GM19023 (cell line): Measurements from ENCODE around the gene C17orf50.

ENCODE experiments used
- ATAC-seq: cut with Tn5 transposase; IDR thresholded peaks from one replicate; pipeline ENCODE4 v1.9.1; 2021; ENCODE audit warnings: mild to moderate bottlenecking, moderate library complexity; ENCODE audit not compliant: unreplicated experiment

C17orf50 gene

DNA sequence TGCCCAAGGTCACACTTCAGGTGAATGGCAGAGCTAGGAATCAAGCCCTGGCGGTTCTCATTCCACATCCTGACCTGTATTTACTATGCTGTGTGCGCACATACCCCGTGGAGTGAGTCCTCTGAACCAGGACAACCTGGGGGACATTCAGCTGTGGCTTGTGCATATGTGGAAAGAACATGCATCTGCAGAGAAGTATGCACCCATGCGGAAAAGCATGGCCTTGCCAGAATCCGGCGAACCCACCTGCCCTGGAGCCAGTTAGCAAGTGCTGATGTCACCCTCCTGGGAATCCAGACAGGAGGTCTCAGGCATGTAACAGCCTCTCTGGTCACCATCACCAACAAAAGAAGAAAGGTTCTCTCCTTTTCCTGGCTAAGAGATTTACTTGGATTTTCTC, 27.3 kb upstream of the C17orf50 start:
- no peak for ATAC-seq

GRCh38 chr17:35734396-35734795, 26.3 kb upstream of the C17orf50 start:
- no peak for ATAC-seq

DNA sequence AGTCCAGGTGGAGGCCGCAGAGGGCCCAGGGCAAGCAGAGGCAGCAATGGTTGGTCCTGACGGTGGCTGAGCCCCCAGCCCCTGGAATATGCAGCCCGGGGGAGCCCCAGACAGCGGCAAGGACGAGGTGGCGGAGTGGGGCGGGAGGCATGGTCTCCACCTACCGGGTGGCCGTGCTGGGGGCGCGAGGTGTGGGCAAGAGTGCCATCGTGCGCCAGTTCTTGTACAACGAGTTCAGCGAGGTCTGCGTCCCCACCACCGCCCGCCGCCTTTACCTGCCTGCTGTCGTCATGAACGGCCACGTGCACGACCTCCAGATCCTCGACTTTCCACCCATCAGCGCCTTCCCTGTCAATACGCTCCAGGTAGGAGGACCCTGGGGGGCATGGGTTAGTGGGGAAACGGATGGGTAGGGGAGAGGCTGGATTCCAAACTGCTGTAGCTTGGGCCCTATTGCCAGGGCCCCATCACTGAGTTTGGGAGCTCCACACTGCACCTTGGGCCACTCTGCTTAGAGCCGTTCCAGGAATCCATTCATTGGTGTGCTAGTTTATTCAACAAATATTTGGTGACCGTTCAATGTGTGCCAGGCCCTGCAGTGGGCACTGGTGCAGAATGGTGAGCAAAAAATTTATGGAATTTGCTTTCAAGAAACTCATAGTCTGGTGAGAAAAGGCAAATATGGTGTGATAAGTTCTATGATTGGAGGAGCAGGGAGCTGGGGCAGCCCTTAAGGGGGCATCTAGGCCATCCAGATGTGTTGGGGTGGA, 25.5 kb upstream of the C17orf50 start:
- no peak for ATAC-seq

- ATAC-seq, result no peak
Measured at GRCh38 chr17:35736236-35736635, 24.5 kb upstream of the C17orf50 start.

DNA sequence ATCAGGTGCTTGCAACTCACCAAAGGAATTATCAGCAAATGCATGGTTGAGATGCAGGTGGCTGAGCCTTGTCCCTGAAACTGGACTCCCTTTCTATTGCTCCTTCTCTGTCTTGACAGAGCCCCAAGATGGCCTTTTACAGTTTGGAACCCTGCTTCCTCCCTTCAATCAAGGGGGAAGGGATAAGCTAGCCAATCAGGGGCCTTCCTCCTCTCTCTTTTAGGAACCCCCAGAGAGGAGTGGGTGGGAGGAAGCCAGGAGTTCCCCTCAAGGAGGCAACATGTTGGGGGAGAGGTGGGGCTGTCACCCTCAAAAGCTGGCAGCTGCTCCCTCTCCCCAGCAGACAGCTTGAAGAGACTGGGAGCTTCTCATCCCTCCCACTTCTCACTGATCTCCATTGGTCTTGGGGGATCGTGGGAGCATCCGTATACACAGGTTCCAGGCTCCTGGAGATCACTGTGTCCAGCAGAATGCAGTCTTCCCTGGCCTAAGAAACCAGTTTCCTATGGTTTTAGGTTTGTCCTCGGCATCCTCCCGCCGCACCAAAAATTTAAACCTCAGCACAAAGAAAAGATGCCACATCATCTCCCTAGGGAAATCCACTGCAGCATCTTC, 22.1 kb upstream of the C17orf50 start:
- ATAC-seq, result no peak

DNA sequence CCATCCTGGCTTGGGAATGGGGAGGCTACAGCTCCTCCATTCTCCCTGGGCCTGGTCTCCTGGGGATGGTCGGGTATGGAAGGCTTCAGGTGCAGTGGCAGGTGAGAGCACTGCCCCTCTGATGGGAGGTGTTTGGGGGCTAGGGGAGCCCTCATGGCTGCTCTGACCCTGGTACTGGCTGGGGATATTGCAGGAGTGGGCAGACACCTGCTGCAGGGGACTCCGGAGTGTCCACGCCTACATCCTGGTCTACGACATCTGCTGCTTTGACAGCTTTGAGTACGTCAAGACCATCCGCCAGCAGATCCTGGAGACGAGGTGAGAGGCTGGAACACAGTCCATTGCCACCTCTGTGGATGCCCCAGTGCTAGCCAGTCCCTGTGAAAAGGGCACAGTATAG, 20.5 kb upstream of the C17orf50 start:
- no peak for ATAC-seq

DNA sequence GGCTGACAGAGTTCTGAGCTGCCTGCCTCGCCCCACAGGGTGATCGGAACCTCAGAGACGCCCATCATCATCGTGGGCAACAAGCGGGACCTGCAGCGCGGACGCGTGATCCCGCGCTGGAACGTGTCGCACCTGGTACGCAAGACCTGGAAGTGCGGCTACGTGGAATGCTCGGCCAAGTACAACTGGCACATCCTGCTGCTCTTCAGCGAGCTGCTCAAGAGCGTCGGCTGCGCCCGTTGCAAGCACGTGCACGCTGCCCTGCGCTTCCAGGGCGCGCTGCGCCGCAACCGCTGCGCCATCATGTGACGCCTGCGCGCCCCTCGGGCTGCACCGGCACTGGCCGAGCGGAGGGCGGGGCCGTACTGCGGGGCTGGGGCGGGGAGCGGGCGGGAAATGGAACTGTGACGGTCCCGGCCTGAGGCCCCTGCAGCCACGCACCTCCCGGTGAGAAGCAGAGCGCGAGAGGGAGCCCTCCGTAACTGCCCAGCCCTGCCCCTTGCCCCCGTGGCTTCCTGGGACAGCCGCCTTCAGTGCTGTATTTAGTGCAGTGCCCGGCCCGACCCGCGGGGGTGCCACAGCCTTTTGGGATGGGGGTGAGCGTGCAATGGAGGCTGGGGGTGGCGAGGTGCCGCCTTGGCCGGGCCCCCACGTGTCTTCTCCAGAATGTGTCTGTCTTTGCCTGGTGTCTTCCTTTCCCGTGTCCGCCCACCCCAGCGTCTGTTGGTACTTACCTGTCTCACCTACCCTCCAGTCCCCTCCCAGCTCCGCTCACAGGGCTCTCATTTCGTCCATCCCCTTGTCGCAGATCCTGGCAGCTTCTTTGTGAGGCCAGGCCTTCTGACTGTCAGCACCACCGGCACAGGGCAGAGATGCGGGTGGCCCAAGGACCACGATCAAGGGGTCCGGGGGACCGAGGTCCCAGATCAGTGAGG, 19.4 kb upstream of the C17orf50 start:
- no peak for ATAC-seq

- no peak for ATAC-seq
Measured at GRCh38 chr17:35742496-35742895, 18.2 kb upstream of the C17orf50 start.

GRCh38 chr17:35742896-35743477, 17.7 kb upstream of the C17orf50 start:
- no peak for ATAC-seq

DNA sequence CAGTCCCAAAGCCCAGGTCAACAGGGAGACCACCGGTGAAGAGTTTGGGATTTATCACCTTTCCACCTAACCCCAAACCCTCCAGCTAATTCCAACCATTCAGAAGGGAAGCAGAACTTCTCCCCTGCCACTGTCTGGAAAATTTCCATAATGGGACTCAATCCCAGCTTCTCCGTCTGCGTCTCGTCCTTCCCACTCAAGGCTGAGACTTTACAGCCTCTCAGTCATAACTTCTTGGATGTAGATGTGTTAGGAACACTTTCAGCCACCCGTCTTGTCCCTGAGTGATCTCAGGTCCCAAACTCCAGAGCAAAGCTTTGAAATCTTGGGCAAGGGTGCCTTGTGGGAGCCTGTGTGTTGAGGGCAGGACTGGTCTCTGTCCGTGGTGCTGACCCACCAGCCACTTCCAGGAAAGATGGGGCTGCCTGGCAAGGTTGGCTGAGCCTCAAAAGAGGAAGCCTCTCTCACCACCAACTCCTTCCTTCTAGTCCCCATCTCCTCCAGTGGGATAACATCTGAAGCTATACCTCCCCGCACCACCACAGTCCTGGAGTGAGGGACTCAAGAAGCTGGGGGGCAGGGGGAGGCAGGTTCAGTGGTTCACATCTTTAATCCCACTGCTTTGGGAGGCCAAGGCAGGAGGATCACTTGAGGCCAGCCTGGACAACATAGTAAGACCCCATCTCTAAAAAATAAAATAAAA, 16.9 kb upstream of the C17orf50 start:
- ATAC-seq, result no peak

GRCh38 chr17:35744830-35745229, 15.9 kb upstream of the C17orf50 start:
- ATAC-seq, result no peak

DNA sequence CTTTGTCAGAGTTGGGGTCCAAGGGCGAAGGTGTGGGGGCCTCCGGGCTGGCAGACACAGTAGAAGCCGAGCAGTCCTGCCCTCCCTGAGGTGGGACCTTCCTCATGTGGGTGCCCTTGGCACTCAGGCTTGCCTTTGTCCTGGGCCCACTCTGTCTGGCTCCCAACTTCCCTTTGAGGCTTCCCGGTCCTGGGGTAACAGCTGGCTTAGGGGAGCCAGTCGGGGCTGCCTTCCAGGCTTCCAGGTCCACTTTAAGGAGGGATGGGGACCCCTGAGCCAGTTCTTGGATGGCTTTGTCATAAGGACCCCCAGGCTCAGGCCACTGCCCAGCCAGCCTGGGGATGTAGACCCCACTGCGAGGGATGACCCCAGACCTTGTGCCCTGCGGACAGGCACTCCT, 15.4 kb upstream of the C17orf50 start:
- no peak for ATAC-seq

DNA sequence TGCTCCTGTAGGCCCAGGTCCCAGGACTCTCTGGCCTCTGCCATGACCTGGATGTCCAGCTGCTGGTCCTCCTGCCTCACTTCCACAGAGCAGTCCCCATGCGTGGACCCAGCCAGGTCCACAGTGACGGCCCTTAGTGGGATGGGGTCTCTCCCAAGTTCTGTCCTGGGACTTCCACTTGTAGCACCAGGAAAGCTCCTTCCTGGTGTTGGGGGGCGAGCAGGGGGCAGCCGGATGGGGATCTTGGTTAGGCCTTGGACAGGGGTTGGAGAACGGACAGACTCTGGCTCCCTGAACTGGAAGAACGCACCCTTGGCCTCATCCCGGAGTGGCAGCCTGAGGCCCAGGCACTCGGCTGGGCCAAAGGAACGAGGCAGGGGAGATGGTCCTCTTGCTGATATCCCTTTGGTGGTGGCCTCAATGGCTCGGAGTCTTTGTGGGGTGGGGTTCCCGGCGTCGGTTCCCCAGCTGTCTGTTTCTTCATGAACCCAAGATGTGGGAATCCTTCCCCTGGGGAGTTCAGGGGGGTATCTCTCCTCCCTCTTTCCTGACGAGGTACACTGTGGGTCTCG, 14.9 kb upstream of the C17orf50 start:
- no peak for ATAC-seq

DNA sequence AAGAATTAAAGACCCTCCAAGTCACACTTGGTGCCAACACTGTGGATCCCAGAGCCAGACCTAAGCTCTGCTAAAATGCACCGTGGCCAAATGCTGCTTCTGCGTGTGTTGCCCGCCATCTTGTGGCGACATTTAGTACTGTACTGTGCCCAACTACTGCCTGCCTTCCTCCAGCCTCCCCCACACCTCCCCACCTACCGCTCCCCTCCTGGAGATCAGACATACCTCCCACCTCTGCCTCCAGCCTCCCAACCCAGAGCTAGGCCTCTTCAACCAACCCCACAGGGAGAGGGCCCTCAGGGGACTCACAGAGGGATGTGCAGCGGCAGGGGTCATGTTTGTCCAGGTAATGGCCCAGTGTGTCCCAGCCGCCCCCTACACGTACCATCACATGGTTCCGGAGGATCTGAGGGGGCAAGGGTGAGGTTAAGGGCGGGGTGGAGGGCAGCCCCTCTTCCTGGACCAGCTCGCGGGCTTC, 13.1 kb upstream of the C17orf50 start:
- peak; percentile 47 for ATAC-seq

GRCh38 chr17:35748341-35748841, 12.3 kb upstream of the C17orf50 start:
- no peak for ATAC-seq

- ATAC-seq, result no peak
Measured at GRCh38 chr17:35748979-35749378, 11.7 kb upstream of the C17orf50 start.

DNA sequence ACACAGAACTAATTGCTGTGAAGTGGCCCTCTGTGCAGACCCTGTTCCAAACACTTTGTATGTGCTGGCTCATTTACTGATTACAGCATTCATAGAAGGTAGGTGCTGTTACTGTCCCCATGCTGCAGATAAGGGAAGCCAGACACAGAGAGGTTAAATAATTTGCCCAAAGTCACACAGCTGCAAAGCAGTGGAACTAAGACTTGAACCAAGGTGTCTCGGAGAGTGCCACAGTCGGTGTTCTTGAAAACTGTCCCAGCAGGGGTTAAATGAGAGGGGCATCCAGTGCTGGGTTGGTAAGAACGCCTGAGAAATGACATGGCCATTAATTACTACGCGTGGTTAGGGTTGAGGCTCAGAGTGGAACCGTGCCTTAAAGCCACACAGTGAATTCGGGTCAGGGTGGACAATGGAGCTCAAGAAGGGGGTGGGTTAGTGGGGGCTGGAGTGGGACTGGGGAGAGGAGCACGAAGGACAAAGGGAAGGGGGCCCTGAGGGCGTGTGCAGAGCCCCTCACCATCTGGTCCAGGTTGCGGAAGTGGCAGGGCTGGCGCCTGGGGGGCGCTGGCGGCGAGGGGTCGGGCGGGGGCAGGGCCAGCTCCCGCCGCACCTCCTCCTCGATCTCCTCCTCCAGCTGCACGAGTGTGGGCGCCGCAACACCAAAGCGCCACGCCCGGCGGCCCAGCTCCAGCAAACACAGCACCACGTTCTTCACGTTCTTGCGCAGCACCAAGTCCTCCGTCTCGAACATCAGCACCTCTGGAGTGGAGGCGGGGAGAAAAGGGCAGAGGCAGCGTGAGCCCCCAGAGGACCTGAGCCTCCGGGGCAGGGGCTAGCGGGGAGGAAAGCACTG, 10.9 kb upstream of the C17orf50 start:
- no peak for ATAC-seq

DNA sequence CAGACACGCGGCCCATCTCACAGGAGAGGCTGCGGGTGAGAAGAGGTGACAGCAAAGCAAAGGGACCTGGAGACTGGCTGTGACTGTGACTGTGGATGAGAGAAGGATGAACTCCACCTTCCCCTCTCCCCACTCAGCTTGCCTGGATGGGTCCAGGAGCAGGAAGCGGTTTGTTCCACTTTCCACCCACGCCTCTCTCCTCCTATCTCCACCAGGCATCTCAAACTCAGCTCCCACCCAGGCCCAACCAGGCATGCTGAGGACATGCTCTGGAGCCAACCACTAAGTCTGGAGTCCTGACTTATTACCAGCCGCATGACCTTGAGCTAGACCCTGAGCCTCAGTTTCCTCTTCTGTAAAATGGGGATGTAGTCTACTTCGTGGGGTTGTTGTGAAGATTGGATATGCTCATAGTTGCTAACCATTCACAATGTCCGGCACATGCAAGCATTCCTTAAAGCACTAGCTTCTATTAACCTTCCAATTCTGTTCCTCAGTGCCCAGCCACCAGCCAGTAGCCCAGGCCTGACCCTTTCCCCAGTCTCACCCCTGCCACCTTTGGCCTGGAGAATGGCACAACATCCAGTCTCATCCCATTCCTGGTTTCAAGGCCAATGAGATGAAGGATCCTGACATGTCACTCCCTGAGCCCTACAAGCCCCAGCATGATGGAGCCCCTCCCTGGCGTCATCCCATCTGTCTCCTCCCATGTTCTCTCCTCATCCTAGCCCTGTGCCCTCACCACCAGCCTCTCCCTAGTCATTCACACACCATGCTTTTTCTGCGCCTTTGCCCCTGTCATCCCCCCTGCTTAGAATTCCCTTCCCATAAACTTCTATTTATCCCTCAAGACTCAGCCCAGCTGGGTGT, 9.9 kb upstream of the C17orf50 start:
- ATAC-seq, result no peak
